GM12878 (cell line): Measurements from ENCODE around the gene ERC2.

Source experiments
- BMI1 ChIP-seq: fragments of 450-650 bp; IDR thresholded peaks from 2 replicates; pipeline ENCODE4 v1.6.1; 2016; ENCODE audit warnings: mild to moderate bottlenecking, moderate library complexity, borderline replicate concordance
- BRCA1 ChIP-seq: IDR thresholded peaks from 2 replicates; pipeline ENCODE4 v1.6.1; 2011; ENCODE audit warnings: low read depth, low read length, improper control_type of control experiment
- EP300 ChIP-seq, 2 experiments: fragments of 150-350 bp in 1 of 2; IDR thresholded peaks; 2 replicates each; pipeline ENCODE4 v1.6.1; 2011 to 2012; ENCODE audit warnings: low read depth in 2 of 2, low read length in 2 of 2, borderline replicate concordance in 1 of 2, improper control_type of control experiment in 1 of 2, inconsistent platforms in 1 of 2; ENCODE audit not compliant: control insufficient read depth in 1 of 2
- EZH2 ChIP-seq: IDR thresholded peaks from 2 replicates; pipeline ENCODE4 v1.6.1; 2012; ENCODE audit warnings: low read depth, mild to moderate bottlenecking, control low read depth, inconsistent platforms, low read length, borderline replicate concordance; ENCODE audit not compliant: control insufficient read depth
- FOXM1 ChIP-seq: IDR thresholded peaks from 2 replicates; pipeline ENCODE4 v1.6.1; 2012; ENCODE audit warnings: low read depth, mild to moderate bottlenecking, inconsistent platforms, low read length, moderate library complexity
- NR2C2 ChIP-seq: IDR thresholded peaks from 2 replicates; pipeline ENCODE4 v1.6.1; 2011; ENCODE audit warnings: borderline replicate concordance, low read depth; ENCODE audit not compliant: control insufficient read depth, insufficient read length
- SIN3A ChIP-seq: IDR thresholded peaks from 2 replicates; pipeline ENCODE4 v1.6.1; 2012; ENCODE audit warnings: low read depth, low read length, improper control_type of control experiment
- SUZ12 ChIP-seq: fragments of 200-600 bp; sonication (generic); IDR thresholded peaks from one replicate; pipeline ENCODE4 v1.6.1; 2018; ENCODE audit warnings: antibody characterized with exemption, mild to moderate bottlenecking; ENCODE audit not compliant: unreplicated experiment
- YY1 ChIP-seq: IDR thresholded peaks from 2 replicates; pipeline ENCODE4 v1.6.1; 2011; ENCODE audit warnings: low read depth, mild to moderate bottlenecking, low read length
- ZNF24 ChIP-seq: fragments of 450-650 bp; IDR thresholded peaks from 2 replicates; pipeline ENCODE4 v1.6.1; 2017; ENCODE audit warnings: antibody characterized with exemption, mild to moderate bottlenecking
- ZNF384 ChIP-seq: IDR thresholded peaks from 2 replicates; pipeline ENCODE4 v1.6.1; 2012; ENCODE audit warnings: low read depth, mild to moderate bottlenecking, low read length, improper control_type of control experiment, borderline replicate concordance
- TF ChIP-seq, protein P1 (sequence below), 3 experiments: IDR thresholded peaks in 2 of 3; conservative IDR thresholded peaks in 1 of 3; 2 replicates each; pipeline ENCODE4 v1.5.1; 2011; ENCODE audit warnings: low read depth in 3 of 3, low read length in 3 of 3, mild to moderate bottlenecking in 3 of 3, control low read depth in 2 of 3, moderate library complexity in 2 of 3, inconsistent platforms in 1 of 3, mixed read lengths in 1 of 3; ENCODE audit not compliant: control insufficient read depth in 2 of 3, insufficient read depth in 1 of 3; ENCODE audit errors: extremely low read depth in 1 of 3

DNA sequence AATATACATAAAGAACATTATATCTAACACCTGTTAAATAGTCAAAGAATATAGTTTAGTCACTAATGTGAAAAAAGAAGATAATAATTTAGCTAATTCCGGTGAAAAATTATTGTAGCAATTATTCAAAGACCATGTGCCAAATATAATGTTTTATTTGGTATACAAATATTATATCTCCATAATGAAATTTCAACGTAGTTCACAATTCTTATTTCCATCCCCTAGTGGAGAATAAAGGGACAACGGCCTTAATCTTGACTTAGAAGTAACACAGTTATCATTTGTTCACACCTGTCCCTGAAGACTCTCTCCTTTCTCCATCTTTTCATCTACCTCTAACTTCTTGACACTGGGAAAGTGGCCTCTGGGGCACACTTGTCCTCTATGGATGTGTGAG lies 213.4 kb downstream of the ERC2 start:
- TF ChIP-seq EP300 (IDR thresholded peaks at IDR 0.05; ENCODE audit: borderline replicate concordance in 1 of 2, control insufficient read depth in 1 of 2, low read depth in 2 of 2, low read length in 2 of 2) (no peak), ZNF24 (no peak), BMI1 (no peak), SIN3A (no peak), EZH2 (no peak), BRCA1 (no peak), FOXM1 (no peak), ZNF384 (no peak), YY1 (no peak), NR2C2 (no peak), SUZ12 (no peak)
- TF ChIP-seq, protein P1, sequence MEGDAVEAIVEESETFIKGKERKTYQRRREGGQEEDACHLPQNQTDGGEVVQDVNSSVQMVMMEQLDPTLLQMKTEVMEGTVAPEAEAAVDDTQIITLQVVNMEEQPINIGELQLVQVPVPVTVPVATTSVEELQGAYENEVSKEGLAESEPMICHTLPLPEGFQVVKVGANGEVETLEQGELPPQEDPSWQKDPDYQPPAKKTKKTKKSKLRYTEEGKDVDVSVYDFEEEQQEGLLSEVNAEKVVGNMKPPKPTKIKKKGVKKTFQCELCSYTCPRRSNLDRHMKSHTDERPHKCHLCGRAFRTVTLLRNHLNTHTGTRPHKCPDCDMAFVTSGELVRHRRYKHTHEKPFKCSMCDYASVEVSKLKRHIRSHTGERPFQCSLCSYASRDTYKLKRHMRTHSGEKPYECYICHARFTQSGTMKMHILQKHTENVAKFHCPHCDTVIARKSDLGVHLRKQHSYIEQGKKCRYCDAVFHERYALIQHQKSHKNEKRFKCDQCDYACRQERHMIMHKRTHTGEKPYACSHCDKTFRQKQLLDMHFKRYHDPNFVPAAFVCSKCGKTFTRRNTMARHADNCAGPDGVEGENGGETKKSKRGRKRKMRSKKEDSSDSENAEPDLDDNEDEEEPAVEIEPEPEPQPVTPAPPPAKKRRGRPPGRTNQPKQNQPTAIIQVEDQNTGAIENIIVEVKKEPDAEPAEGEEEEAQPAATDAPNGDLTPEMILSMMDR (IDR thresholded peaks at IDR 0.05 in 2 of 3, conservative IDR thresholded peaks at IDR 0.05 in 1 of 3; ENCODE audit: control insufficient read depth in 2 of 3, extremely low read depth in 1 of 3, insufficient read depth in 1 of 3, low read depth in 3 of 3, low read length in 3 of 3) = peak in 2 of 3 experiments; percentile 28 to 36; a peak in 2 of 6 replicates
